ENCODE results near the gene ESRP2.

ESRP2 gene

GRCh38 chr16:68235887-68236136, at the start of gene ESRP2:
ESRP2 (minus strand) TSS chr16:68236127; CDS start chr16:68236045, 82 bp downstream.
- no peak for DNase-seq (ENCODE audit: low read depth)

GRCh38 chr16:68285683-68286082, 49.8 kb upstream of the ESRP2 start:
- no peak for DNase-seq (ENCODE audit: low read depth)

- DNase-seq (ENCODE audit: low read depth) = no peak
Observed at GRCh38 chr16:68284847-68285246, 48.9 kb upstream of the ESRP2 start.

- DNase-seq (ENCODE audit: low read depth) = no peak
Observed at GRCh38 chr16:68283801-68284598, 48.1 kb upstream of the ESRP2 start.

GRCh38 chr16:68283346-68283745, 47.4 kb upstream of the ESRP2 start:
- no peak for DNase-seq (ENCODE audit: low read depth)

GRCh38 chr16:68282064-68282452, 46.1 kb upstream of the ESRP2 start:
- DNase-seq (ENCODE audit: low read depth) = no peak

GRCh38 chr16:68281368-68282063, 45.6 kb upstream of the ESRP2 start:
- DNase-seq (ENCODE audit: low read depth) = no peak

- no peak for DNase-seq (ENCODE audit: low read depth)
Observed at GRCh38 chr16:68279726-68280558, 44.0 kb upstream of the ESRP2 start.

- no peak for DNase-seq (ENCODE audit: low read depth)
Observed at GRCh38 chr16:68276223-68276622, 40.3 kb upstream of the ESRP2 start.

- no peak for DNase-seq (ENCODE audit: low read depth)
Observed at GRCh38 chr16:68275611-68276191, 39.8 kb upstream of the ESRP2 start.

- DNase-seq (ENCODE audit: low read depth) = no peak
Observed at GRCh38 chr16:68274441-68274840, 38.5 kb upstream of the ESRP2 start.

- no peak for DNase-seq (ENCODE audit: low read depth)
Observed at GRCh38 chr16:68273896-68274295, 38.0 kb upstream of the ESRP2 start.

GRCh38 chr16:68273459-68273858, 37.5 kb upstream of the ESRP2 start:
- DNase-seq (ENCODE audit: low read depth) = no peak

GRCh38 chr16:68272507-68273209, 36.7 kb upstream of the ESRP2 start:
- no peak for DNase-seq (ENCODE audit: low read depth)

GRCh38 chr16:68270353-68270752, 34.4 kb upstream of the ESRP2 start:
- no peak for DNase-seq (ENCODE audit: low read depth)

GRCh38 chr16:68269793-68270192, 33.9 kb upstream of the ESRP2 start:
- no peak for DNase-seq (ENCODE audit: low read depth)

GRCh38 chr16:68267612-68268405, 31.9 kb upstream of the ESRP2 start:
- DNase-seq (ENCODE audit: low read depth) = no peak

GRCh38 chr16:68265078-68265920, 29.4 kb upstream of the ESRP2 start:
- peak; percentile 32 for DNase-seq (ENCODE audit: low read depth)

- DNase-seq (ENCODE audit: low read depth) = peak; percentile 80
Observed at GRCh38 chr16:68264128-68265077, 28.5 kb upstream of the ESRP2 start, which contains the start of gene SLC7A6. SLC7A6 (plus strand) TSS chr16:68264526; CDS start chr16:68274727, 10,201 bp downstream.
